Stimulated activated CD4-positive, alpha-beta T cell treated with anti-CD3 and anti-CD28 coated beads, Interleukin-4, amount 100 ng/mL, for 24 hours (primary cell): ENCODE results near the gene NOCT.
"Not testable (repeated sequence)": the region's sequence is repeated elsewhere in the genome, so short reads cannot be mapped to it uniquely, and the experiment has no call there.

Experiments
- DNase-seq: peaks from one replicate; pipeline ENCODE4 v3.0.0-alpha.2; 2020

The NOCT gene

GRCh38 chr4:139053909-139054308, 38.3 kb downstream of the NOCT start:
- DNase-seq = no peak

DNA sequence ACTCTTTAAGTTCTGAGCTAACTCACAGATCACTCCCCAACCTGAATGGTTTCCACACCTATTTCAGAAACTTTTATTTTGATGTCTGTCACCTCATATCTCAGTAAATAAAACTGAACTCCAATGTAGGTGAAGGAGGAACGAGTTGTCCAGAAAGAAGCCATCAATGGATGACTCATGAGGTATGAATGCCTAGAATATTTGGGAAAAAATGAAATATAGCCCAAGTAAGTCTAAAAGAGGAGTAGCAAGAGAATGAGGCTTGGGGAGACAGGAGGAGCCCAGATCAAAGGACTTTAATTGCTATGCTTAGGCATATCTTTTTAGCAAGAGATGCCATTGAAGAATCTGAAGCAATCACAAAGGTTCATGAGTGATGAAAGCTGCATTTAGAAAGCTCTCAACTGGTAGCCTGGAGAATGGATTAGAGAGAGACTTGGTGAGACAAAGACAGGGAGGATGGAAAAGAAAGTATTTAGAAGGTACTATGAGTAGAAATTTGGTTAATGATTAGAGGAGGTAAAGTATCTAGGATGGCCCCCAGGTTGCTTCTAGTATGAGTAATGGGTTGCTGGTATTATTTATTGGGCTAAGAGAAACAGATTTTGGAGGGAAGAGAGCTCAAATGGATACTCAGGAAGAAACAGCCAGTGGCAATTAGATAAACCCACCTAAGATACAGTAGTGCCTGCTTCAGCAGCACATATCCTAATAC, 39.4 kb downstream of the NOCT start:
- DNase-seq = no peak

- DNase-seq = not testable (repeated sequence)
Observed at GRCh38 chr4:139059026-139059425, 43.4 kb downstream of the NOCT start.

DNA sequence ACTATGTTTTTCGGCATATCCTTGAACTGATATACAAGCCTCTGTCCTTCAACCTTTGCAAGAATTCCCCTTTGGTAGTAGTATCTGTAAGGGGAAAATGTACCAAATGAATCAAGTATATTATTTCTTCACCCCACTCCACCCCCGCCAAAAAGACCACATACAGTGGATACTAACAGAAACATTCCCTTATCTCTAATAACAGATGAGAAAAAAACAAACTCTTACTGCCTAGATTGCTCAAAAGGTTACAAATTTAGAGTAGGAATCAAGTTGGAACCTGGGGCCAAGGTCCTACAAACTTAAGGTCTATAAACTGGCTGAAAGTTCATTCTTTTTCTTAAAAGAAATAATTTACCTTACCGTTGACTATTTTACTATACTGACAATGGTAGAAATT, 45.0 kb downstream of the NOCT start:
- DNase-seq = no peak

DNA sequence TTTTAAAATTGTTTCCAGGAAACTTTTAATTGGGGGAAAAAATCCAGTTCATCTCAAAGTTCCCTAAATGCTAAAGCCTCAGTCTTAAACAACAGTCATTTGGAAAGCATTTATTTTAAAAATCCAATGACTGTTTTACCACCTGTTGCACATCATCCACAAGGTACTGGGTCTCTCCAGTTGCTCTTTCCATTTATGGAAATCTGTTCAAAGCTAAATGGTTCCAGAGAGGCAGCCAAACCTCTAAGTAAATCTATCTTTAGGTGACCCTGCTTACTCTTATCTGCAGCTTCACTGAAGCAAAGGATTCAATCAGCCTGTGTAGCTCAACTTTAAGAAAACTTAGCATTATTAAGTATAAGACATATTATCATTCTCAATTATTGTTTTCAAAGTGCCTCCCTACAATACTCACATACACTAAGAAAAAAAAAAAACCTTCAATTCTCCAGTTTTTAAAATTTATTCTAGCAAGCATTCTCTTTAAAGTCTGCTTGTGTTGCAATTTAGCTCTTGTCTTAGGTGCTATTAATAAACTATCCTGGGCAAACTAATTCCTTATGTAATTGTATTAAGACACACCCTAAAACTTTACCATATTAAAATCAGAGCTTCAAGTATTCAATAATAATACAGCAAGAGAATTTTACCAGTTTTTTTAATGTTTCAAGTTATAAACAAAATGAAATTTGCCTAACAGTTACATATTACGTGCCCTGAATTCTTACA, 60.6 kb downstream of the NOCT start:
- no peak for DNase-seq

GRCh38 chr4:139077567-139078355, 62.2 kb downstream of the NOCT start:
- no peak for DNase-seq

GRCh38 chr4:139078926-139079325, 63.3 kb downstream of the NOCT start:
- DNase-seq = no peak

- DNase-seq = peak; percentile 92
Observed at GRCh38 chr4:139082750-139083606, 67.4 kb downstream of the NOCT start.

DNA sequence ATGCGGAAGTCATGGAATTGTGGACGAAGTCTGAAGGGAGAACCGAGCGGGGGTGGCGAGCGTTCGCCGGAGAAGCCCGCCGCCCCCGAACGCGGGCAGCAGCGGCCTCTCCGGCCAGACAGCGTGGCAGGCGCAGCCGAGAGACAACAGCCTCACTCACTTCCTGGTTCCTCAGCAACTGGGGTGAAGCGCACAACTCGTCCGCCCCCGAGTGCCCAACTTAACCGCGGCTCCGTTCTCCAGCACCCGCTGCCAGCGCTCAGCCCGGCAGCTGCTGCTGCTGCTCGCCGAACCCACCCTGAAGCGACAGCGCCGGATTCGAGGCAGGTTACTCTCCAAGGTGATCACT, 68.0 kb downstream of the NOCT start:
- DNase-seq = peak; percentile 68

- DNase-seq = peak; percentile 86
Observed at GRCh38 chr4:139083956-139084803, 68.6 kb downstream of the NOCT start.

GRCh38 chr4:139084804-139085093, 69.2 kb downstream of the NOCT start:
- no peak for DNase-seq

DNA sequence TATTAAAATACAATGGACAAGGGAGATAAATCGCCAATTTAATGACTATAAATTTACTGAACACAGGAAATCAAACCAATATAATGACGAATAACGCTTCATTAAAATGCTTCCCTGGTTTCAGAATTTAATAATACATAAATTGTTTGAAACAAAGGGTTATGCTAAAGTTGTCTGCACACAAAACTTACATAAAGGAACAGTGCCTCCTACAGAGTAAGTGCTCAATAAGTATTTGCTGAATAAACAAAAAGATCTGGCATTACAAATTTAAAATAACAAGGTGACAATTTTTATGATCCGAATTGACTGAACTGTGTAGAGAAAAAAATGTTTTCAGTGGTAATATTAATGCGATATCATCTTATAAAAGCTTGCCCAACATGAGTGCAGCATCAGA, 69.6 kb downstream of the NOCT start:
- no peak for DNase-seq

- no peak for DNase-seq
Observed at GRCh38 chr4:139092271-139092670, 76.7 kb downstream of the NOCT start.
